NCI-H146 treated with DMSO at 0.1 percent for 48 hours (cell line): ENCODE results near the gene RBP4.

Experiments used
- DNase-seq: peaks from one replicate; lab custom pipeline; 2025; ENCODE audit not compliant: unreplicated experiment; lab: John Stamatoyannopoulos, UW

The RBP4 gene

DNA sequence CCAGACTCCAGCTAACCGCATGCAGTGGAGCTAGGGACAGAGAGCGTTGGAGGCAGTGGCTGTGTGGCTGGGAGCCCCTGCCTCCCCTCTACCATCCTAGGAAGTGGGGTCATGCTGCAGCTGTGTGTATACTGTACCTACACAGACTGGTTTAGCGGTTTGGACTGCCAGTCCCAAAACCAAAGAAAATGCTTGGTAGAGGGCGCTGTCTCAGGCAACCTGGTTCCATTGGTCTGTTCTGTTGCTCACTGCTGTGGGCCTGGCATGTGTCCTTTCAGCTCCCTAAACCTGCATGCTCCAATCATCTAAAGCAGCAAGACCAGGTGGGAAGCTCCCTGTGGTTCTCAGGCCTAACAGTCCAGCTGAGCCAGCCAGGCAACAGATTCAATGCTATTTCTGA lies 4.5 kb downstream of the RBP4 start:
- DNase-seq = no peak

DNA sequence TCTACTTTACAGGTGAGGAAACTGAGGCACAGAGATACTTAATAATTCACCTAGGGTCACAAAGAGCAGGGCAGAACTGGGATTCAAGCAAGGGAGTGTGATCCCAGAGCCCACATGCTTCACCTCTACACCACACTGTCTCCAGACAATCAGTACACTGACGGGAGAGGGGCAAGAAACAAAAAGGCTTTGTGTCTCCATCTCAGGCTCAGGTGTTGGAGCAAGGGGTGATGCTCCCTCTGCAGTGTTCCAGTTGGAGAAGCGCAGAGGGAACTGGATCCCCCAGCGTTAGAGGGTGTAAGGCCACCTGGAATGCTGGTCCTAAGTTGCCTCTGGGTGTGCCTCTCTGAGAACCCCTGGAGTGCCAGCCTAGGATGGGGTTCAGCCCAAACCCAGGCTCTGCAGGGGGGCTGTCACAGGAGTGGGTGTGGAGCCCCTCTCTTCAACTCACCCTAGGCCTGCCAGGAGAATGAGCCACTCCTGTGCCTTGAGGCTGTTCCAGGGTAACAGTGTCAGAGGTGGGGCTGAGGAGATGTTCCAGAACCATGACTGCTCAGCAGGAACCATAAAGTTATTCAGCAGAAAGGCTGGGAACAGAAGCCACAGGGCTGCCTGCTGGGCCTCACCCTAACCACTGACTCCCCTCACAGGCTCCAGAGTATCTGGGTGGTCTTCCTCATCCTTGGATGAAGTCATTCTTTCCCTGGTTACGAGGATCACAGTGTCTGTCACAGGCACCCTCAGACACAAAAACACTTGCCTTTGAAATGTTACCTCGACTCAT lies 5.5 kb downstream of the RBP4 start:
- no peak for DNase-seq

DNA sequence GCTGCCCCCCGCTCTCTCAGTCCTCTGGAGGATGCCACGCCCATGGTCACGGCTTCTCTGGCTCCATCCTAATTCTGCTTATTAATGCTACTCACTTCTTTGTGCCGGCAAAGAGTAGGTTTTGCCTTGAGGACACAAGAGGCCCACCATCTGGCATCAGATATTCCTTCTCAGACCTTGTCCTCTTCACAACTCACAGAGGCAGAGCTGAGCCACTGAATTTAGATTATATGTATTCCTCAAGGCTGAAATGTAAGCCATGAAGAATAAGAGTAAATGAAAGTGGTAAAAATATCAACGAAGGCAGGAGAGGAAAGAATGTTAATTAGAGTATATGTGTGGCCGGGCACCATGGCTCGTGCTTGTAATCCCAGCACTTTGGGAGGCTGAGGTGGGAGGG lies 6.5 kb downstream of the RBP4 start:
- no peak for DNase-seq

DNA sequence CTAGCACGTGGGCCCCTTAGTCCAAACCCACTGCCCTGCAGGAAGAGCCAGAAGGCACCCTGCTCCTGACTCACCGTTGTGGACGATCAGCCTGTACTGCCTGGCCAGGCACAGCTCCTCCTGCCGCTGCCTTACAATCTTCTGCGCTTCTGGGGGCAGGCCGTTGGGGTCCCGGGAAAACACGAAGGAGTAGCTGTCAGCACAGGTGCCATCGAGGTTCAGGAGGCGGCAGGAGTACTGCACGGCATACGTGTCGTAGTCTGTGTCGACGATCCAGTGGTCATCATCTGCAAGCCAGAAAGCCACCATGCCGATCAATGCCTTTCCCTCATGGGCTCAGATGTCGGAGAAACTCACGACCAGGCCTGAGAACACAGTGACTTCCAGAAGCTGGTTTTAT lies 7.3 kb downstream of the RBP4 start:
- no peak for DNase-seq

DNA sequence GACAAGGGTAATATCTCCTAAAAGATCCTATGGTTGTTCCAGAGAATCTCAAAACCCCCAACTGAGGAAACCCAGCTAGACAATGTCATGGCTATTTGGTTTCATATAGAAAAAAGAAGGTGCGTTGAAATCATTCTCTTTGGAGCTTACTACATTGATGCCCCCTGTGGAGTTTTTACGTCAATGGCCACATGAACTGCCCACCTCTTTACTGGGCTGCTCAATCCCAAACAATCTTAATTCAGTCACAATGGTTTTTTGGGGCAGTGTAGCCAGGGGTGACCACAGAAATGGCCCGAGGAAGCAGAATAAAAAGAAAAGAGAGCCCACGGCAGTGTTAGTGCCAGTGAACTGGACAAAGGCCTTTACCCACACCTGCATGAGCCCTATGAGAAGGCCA lies 7.8 kb downstream of the RBP4 start:
- no peak for DNase-seq

DNA sequence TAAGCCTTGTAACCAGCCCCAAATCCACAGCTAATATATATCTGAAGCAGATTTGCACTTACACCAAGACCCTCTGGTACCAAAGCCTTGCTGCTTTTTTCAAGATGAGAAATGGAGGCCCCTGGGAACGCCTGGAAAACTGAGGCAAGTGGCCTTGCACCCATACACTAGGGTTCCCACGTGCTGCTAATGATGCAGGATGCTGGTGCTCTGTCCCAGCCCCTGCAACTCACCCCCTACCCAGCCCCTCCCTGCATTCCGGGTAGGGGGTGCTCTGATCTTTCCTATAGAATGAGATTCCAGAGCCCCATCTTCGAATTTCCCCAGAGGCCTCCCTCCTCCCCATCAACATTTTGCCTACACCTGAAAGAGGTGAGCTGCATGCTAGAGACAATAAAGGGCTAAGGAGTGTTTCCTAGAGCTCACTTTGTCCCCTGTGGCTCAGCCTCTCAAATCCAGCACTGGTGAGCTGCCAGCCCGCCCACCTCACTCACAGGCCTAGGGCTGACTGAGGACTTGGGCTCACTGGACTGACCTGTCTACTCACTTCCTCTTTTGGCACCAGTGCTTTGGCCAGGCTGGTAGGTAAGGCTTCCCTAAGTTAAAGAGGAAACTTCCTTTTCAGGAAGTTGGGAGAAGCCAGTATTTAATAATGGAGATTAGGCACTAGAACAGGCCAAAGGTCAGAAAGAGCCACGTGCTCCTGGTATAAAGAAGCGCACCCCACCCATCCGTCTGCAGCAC lies 9.8 kb downstream of the RBP4 start:
- DNase-seq = no peak

DNA sequence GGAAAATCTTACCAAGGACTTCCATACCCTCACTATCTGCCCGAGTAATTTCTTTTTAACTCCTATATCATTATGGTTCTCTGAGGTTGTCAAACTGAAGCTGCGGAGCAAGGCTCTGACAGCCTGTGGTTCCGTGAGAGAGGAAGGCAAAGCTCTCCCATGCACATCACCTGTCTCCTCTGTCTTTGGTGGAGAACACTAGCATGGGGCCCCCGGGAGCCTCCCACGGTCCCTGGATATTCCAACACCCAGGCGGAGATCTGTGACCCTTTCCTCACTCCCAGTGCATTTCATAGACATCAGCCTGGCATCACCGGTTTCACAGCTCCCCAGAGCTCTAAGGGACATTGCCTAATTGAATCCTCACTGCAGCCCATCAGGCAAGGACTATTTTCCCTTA lies 10.4 kb downstream of the RBP4 start:
- DNase-seq = no peak

DNA sequence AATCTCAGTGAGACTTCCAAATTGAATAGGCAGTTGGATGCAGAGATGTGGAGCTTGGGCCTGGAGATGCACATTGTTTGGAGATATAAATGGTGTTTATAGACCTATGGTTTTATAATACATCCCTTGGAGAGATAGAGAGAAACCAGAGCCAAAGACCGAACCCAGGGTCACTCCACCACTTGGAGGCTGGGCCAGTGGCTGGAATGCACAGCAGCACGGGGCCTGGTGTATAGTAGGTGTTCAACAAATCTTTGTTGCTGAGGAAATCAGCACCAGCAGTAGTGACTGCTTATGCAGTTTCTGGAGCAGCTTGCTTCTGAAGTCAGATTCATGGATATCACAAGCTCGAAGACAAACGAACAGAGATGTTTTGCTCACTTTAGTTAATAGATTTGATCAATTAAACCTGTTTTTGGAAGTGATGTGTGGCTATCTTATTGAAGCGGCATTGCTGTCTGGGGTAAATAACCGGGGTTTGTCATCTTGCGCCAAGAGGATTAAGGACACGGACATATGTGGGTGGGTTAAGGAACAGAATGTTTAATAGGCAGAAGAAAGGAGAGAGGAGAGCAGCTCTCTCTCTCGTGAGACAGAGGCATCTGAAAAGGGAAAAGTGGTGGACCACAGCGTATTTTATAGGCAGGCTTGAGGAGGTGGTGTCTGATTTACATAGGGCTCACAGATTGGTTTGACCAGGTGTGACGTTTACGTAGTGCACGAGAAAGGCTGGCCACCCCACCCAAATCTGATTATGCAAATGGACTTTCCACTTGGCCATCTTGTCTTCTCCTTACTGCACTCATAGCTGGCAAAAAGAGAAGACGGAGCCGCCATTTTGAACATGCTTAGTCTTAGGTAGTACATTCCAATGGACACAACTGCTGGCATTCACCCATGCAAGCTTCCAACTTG lies 11.1 kb downstream of the RBP4 start:
- DNase-seq = no peak

DNA sequence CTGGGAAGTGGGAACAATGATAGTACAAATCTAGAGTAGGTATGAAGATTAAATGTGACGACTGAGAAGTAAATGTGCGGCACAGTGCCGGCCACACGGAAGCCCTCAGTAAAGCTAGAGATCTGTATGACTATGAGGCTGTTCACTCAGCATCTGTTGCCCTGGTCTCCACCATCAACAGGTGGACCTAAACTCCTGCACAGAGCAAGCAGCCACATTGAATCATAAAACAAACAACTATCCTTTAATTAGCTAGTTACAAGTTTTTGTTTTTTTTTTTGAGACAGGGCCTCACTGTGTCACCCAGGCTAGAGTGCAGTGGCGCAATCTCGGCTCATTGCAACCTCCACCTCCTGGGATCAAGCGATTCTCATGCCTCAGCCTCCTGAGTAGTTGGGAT lies 16.6 kb downstream of the RBP4 start:
- no peak for DNase-seq

DNA sequence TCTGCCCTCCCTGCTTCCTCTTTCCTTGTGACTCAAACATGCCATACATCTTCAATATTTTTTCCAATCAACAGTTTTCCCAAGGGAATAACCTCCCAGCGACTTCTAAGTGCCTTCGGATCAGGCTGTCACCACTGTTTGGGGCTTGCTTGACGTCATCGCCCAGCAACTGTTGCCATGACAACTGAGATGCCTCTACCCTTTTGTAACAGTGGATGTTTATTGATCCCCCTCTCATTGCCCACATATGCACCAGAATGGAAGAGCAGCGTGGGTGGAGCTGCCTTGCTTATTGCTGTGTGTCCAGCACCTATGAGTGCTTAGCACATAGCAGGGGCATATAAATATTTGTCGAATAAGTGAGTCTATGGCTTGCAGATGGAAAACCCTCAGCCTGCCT lies 20.2 kb downstream of the RBP4 start:
- DNase-seq = no peak

DNA sequence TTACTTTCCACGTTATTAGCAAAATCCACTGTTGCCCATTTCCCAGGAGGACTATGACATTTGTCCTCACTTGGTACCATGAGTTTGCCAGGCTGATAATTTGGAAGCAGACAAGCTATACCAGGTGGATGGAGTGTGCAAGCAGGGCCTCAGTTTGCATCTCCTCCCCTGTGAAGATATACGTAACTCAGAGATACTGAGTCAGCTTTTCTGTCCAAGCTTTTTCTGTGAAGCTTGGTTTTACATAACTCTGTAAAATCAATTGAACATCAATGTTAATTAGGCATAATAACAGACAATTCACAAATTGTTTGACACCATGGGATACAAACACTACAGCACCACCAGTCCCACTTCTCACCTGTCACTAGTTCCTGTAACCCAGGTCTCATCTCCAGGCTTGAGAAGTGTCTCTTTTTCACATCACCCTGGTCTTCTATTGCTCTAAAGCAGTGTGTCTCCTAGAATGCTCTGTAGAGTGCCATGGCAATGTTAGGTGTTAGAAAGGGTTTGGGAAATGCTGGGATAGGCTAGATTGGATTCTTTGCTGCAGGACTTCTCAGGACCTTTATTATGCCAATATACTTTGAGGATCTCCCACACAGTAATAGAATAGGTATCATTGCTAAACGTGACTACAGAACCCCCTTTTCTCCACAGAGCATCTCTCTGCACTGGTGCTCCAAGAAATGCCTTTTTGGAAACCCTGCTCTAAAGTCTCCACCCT lies 20.9 kb downstream of the RBP4 start:
- DNase-seq = no peak

DNA sequence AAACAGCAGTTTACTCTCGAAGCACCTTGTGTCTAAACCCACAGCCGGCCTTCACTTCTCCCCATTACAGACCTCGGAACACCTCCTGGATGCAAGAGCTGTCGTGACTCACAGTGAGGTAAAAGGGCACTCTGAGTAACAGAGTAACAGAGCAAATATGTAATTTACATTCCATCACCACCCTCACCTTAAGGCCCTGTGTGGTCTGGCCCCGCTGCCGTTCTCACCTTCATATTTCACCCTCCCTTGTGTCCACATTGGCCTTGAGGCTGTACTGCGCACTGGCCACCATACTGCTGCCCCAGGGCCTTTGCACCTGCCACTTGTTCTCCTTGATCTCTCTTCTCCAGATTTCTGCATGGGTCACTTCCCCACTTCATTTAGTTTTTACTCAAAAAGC lies 21.9 kb downstream of the RBP4 start:
- DNase-seq = no peak

DNA sequence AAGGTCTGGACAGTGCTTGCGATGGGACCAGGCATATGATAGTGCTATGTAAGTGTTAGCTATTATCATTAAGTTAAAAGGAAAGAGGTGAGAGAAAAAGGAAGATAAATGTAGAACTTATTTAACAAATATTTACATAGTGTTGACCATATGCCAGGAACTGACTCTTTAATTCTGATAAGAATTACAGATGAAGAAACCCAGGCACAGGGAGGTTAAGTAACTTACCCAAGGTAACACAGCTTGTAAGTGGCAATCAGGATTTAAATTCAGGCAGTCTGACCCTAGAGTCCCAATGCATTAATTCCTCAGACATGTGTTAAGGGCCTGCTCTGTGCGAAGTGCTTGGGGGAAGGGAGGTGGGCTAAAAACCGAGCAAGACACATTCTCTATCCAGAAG lies 23.5 kb downstream of the RBP4 start:
- DNase-seq = no peak

DNA sequence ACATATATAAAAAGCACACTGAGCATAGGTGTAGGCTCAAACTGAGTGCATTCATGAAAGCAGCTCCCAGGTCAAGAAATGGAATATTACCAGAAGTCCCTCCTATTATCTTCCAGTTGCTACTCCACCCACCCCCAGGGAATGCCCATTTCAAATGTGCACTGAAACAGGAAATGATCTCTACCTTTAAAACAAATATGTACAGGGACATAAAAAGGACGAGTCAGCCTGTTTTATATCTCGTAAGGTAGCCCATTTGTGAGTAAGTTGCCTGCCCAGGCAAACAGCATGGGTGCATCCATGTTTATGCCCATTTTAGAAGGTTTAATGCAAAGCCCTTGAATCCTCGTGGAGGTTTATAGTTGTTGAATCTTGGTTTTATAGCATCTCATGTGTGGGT lies 24.1 kb downstream of the RBP4 start:
- DNase-seq = no peak

DNA sequence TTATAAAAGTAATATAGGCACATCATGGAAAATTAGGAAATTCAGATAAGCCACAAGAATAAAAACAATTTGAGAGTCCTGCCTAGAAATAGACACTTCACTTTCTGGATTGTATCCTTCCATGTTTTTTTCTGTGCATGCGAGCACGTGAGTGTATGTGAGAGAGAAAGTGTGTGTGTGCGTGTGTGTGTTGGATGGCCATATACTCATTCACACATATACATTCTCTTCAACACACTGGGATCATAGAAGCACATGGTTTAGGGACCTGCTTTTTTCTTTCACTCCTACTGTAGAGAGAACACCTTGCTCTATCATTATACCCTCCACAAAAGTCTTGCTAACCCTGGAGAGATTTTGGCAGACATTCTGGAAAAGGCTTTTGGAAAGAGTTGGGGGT lies 27.1 kb downstream of the RBP4 start:
- DNase-seq = no peak

DNA sequence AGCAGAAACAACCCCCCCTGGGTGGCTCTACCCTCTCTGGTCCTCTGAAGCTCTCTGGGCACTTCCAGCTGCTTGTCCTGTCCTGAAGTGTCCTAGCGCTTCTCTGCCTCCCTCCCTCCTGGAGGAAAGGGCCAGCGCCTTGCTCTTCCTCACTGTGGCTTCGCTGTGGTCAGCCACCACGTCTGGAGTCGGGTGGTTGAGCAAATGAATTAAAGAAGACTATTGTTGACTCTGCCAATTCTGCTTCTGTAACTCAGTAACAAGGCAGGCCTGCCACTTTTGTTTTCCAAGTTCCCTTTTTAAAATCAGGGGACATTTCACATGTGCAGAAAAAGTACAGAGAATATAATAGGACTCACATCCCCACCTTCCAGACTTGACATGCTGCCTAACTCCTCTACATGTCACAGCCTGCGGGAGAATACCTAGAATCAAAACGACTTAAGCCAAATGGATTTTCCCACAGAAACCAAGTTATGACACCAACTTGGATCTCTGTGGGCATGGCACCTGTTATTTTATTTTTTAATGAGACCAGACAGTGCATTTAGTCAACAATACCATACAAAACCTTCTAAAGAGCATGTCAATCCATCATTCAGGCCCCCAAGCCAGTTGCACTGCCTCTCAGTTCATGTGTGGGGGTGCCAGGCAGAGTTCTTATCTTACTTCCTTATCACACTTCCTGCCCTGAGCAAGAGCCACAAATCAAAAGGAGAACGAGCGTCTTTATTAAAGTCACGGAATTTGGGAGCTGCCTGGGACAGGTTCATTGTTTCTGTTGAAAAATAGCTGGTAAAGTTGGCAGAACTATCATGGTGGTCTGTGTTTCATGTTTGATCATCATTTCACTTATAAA lies 27.8 kb downstream of the RBP4 start:
- DNase-seq = no peak

DNA sequence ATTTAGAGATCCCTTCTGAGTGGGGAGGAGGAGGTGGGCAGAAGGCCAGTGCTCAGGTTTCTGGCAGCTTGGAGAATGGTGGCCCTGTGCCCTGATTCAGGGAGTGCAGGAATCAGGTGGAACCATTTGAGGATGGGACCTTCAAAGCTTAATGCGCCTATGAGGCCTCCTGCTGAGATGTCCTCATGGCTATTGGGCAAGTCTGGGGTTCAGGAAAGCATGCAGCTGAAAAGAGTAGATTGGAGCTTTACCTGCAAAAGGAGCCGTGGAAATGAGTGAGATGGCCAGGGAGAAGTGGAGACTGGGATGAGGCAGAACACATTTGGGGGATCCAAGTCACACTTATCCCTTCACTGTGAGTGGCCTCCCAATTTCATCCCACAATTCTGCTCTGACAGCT lies 28.4 kb downstream of the RBP4 start:
- no peak for DNase-seq

DNA sequence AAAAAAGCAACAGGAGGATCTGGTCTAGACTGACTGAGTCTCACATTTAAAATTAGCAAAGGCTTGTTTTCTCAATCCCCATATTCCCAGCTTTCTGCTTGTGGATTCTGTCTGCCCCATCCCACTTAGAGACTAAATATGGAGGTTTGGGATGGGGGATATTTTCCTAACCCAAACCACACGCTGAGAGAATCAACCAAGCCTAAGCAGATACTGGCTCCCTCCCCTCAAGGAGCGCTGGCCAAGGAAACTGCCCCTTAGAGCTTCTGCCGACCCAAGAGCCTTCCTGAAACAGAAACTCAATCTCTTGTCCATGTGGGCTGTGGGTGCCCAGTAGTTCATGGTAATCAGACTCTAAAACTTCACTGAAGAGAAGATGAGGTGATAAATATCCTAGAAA lies 30.7 kb downstream of the RBP4 start:
- DNase-seq = no peak

DNA sequence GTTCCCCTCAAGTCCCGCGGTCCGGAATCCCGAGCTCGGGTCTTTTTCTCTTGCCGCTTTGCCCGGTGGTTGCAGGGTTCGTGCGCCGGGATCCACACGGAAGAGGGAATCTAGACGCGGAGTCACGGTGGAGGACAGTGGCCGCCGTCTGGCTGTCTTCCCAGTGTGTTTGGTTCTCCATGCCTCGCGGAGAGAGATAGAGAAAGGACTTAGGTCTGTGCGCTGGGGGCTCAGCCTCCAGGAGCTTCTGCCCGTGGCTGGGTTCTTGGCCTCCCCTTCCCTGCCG lies 33.0 kb downstream of the RBP4 start:
- no peak for DNase-seq
